Endothelial cell of umbilical vein (primary cell): ENCODE results near the gene YBX3. TPM values are rescaled to one million over a fixed set of nuclear protein-coding genes. Genes with fewer than 3 reads are reported as not detected.
"Not testable (repeated sequence)": the region's sequence is repeated elsewhere in the genome, so short reads cannot be mapped to it uniquely, and the experiment has no call there.

Experiments used
- BruUV-seq: library from RNA; stranded (reverse); fragments of 400-500 nt; replicated peaks from 2 replicates; lab custom pipeline; 2021; lab: Mats Ljungman, UMichigan
- CTCF ChIA-PET: fragments of 300-600, 350-600 bp; sonication (Branson Sonifier 250); formaldehyde crosslinking; loops from one replicate; lab custom pipeline; 2021; ENCODE audit warnings: antibody characterized with exemption, inconsistent platforms; lab: Charles Lee
- POLR2A ChIA-PET: fragments of 300-600, 350-600 bp; sonication (Branson Sonifier 250); formaldehyde crosslinking; loops from one replicate; lab custom pipeline; 2021; ENCODE audit warnings: antibody characterized with exemption, inconsistent platforms; lab: Charles Lee
- DNase-seq: peaks from one replicate; pipeline ENCODE4 v3.0.0-alpha.2; 2011; ENCODE audit warnings: low read depth, low spot score
- FAIRE-seq: peaks from 2 replicates; lab custom pipeline; 2011; peaks lifted over from hg19 to GRCh38; lab: Jason Lieb, UNC
- H2AFZ ChIP-seq: 2 replicates; pipeline ENCODE4 v1.6.0; 2012; ENCODE audit warnings: low read depth, low read length, control low read depth, inconsistent platforms
- H3K27ac ChIP-seq: 2 replicates; pipeline ENCODE4 v1.5.1; 2011; ENCODE audit warnings: low read depth, mild to moderate bottlenecking, control low read depth, low read length, moderate library complexity; ENCODE audit not compliant: insufficient read depth
- H3K27me3 ChIP-seq, 2 experiments: 2 replicates each; pipeline versions ENCODE4 v1.6.0 to v1.6.1; 2011; ENCODE audit warnings: low read length in 2 of 2, mixed read lengths in 1 of 2; ENCODE audit not compliant: control insufficient read depth in 2 of 2, insufficient read depth in 2 of 2
- H3K36me3 ChIP-seq, 2 experiments: 2 replicates in 1 of 2; 3 replicates in 1 of 2; pipeline ENCODE4 v1.5.1; 2011; ENCODE audit warnings: low read length in 2 of 2, mild to moderate bottlenecking in 1 of 2, moderate library complexity in 1 of 2; ENCODE audit not compliant: control insufficient read depth in 2 of 2, insufficient read depth in 2 of 2; ENCODE audit errors: extremely low read depth in 1 of 2
- H3K4me1 ChIP-seq: 3 replicates; pipeline ENCODE4 v1.5.1; 2011; ENCODE audit warnings: mild to moderate bottlenecking, low read length; ENCODE audit not compliant: control insufficient read depth, insufficient read depth; ENCODE audit errors: extremely low read depth
- H3K4me2 ChIP-seq: 2 replicates; pipeline ENCODE4 v1.6.1; 2011; ENCODE audit warnings: low read length, control low read depth, mixed read lengths; ENCODE audit not compliant: insufficient read depth
- H3K4me3 ChIP-seq, 3 experiments: fragments of 200-600 bp in 1 of 3; sonication (generic), shearing (Covaris generic) in 1 of 3; replicated peaks in 1 of 3; 2 replicates each; pipeline ENCODE4 v1.5.1; 2011 to 2016; ENCODE audit warnings: control low read depth in 3 of 3, low read length in 3 of 3, mild to moderate bottlenecking in 2 of 3, inconsistent platforms in 1 of 3, low read depth in 1 of 3, moderate library complexity in 1 of 3; ENCODE audit not compliant: insufficient read depth in 1 of 3
- H3K79me2 ChIP-seq: 2 replicates; pipeline ENCODE4 v1.6.0; 2012; ENCODE audit warnings: low read length, inconsistent platforms; ENCODE audit not compliant: control insufficient read depth, insufficient read depth
- H3K9ac ChIP-seq: replicated peaks from 2 replicates; pipeline ENCODE3; 2011; ENCODE audit warnings: low read length, control low read depth; ENCODE audit not compliant: insufficient read depth; ENCODE audit errors: extremely low read depth
- H3K9me1 ChIP-seq: replicated peaks from 3 replicates; pipeline ENCODE4 v1.6.0; 2011; ENCODE audit warnings: mild to moderate bottlenecking, low read length; ENCODE audit not compliant: control insufficient read depth, insufficient read depth; ENCODE audit errors: extremely low read depth
- H3K9me3 ChIP-seq: replicated peaks from 2 replicates; pipeline ENCODE4 v1.5.1; 2012; ENCODE audit warnings: low read length, inconsistent platforms; ENCODE audit not compliant: control insufficient read depth, insufficient read depth
- H4K20me1 ChIP-seq: replicated peaks from 2 replicates; pipeline ENCODE3; 2011; ENCODE audit warnings: mild to moderate bottlenecking, low read length; ENCODE audit not compliant: control insufficient read depth, insufficient read depth; ENCODE audit errors: extremely low read depth
- FOS ChIP-seq: IDR thresholded peaks from 2 replicates; pipeline ENCODE4 v1.6.1; 2011; ENCODE audit warnings: mild to moderate bottlenecking, low read length, moderate library complexity, borderline replicate concordance; ENCODE audit not compliant: insufficient read depth
- GATA2 ChIP-seq: IDR thresholded peaks from 2 replicates; pipeline ENCODE4 v1.7.0; 2011; ENCODE audit warnings: low read depth, mild to moderate bottlenecking, moderate library complexity, mixed read lengths, low read length; ENCODE audit not compliant: insufficient read length, insufficient read depth
- MYC ChIP-seq: IDR thresholded peaks from one replicate; pipeline ENCODE4 v1.6.1; 2011; ENCODE audit warnings: mild to moderate bottlenecking, low read depth, low read length
- POLR2A ChIP-seq: IDR thresholded peaks from 2 replicates; pipeline ENCODE4 v1.6.1; 2012; ENCODE audit warnings: low read depth, mild to moderate bottlenecking, control low read depth, low read length
- dilution Hi-C: fragments of 300-500 bp; cut with MboI; formaldehyde crosslinking; loops from one replicate; pipeline ENCODE4 v1.15.0; 2019; ENCODE audit warnings: low sequenced_read_pairs; ENCODE audit not compliant: extremely low pct_ligation_motif_present
- intact Hi-C: fragments of 100-400 bp; cut with micrococcal nuclease; formaldehyde crosslinking; loops from one replicate; pipeline ENCODE4 v1.10.0; 2022
- polyA plus RNA-seq, 4 experiments: library from polyadenylated mRNA; depleted of rRNA in 3 of 4; stranded (reverse) in 3 of 4; unstranded in 1 of 4; fragments of >200 nt; gene quantifications; 2 replicates each; pipeline versions ENCODE4 v1.2.1 to v1.2.3, GENCODE V29; 2011 to 2012; ENCODE audit warnings: missing spikeins in 1 of 4
- total RNA-seq: library from RNA; stranded (reverse); gene quantifications from 2 replicates; pipeline ENCODE4 v1.2.3, GENCODE V29; 2021
- TF ChIP-seq, protein P1 (sequence below), 2 donors: IDR thresholded peaks; 1 replicate in 1 of 2; 2 replicates in 1 of 2; pipeline ENCODE4 v1.5.1; 2011; ENCODE audit warnings: low read length in 2 of 2, mild to moderate bottlenecking in 2 of 2, moderate library complexity in 2 of 2, control low read depth in 1 of 2, inconsistent platforms in 1 of 2, low read depth in 1 of 2; ENCODE audit not compliant: insufficient read depth in 1 of 2; ENCODE audit errors: extremely low read depth in 1 of 2

Gene YBX3
- total and polyA plus RNA-seq, 2 donors (not counting 3 experiments of a cell fraction or from before 2014, with no cell fraction given): 137 to 441 TPM

DNA sequence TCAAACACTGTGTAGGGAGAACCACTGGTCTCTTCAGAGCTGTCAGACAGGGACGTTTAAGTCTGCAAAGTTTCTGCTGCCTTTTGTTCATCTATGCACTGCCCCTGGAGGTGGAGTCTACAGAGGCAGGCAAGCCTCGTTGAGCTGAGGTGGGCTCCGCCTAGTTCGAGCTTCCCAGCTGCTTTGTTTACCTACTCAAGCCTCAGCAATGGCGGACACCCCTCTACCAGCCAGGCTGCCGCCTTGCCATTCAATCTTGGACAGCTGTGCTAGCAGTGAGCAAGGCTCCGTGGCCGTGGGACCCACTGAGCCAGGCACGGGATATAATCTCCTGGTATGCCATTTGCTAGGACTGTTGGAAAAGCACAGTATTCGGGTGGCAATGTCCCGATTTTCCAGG, 24.6 kb upstream of the YBX3 start:
- dilution Hi-C loops (no loop called here), intact Hi-C loops (no loop called here)
- Histone ChIP-seq H3K4me1 (peaks cover 4% of the 10 kb centered on the region), H3K4me3 (no peak overlapping the region), H3K4me2 (no peak overlapping the region), H3K27me3 (peaks cover 7 to 9% of the 10 kb centered on the region in 2 experiments), H3K9me1 (no peaks in the 10 kb centered on the region), H3K79me2 (no peaks in the 10 kb centered on the region), H3K9me3 (no peaks in the 10 kb centered on the region), H4K20me1 (no peaks in the 10 kb centered on the region), H3K27ac (no peak overlapping the region), H2AFZ (no peak overlapping the region), H3K36me3 (no peaks in the 10 kb centered on the region), H3K9ac (no peak overlapping the region)
- no peak for FAIRE-seq
- TF ChIP-seq GATA2: no peak
- no peak for TF ChIP-seq MYC
- TF ChIP-seq, protein P1, sequence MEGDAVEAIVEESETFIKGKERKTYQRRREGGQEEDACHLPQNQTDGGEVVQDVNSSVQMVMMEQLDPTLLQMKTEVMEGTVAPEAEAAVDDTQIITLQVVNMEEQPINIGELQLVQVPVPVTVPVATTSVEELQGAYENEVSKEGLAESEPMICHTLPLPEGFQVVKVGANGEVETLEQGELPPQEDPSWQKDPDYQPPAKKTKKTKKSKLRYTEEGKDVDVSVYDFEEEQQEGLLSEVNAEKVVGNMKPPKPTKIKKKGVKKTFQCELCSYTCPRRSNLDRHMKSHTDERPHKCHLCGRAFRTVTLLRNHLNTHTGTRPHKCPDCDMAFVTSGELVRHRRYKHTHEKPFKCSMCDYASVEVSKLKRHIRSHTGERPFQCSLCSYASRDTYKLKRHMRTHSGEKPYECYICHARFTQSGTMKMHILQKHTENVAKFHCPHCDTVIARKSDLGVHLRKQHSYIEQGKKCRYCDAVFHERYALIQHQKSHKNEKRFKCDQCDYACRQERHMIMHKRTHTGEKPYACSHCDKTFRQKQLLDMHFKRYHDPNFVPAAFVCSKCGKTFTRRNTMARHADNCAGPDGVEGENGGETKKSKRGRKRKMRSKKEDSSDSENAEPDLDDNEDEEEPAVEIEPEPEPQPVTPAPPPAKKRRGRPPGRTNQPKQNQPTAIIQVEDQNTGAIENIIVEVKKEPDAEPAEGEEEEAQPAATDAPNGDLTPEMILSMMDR (IDR thresholded peaks at IDR 0.05; ENCODE audit: extremely low read depth in 1 of 2, insufficient read depth in 1 of 2, low read depth in 1 of 2, low read length in 2 of 2): no peak
- TF ChIP-seq POLR2A: no peak
- TF ChIP-seq FOS: no peak
- CTCF ChIA-PET: interaction anchor here (1.0 to 1.7 kb wide), 3 partner anchors 10 to 511 kb away, joined by 3 to 4 read pairs (median 3); no protein-coding TSS in a partner anchor
- no peak for DNase-seq
- POLR2A ChIA-PET: no interaction called here
- no TSS peak for BruUV-seq

DNA sequence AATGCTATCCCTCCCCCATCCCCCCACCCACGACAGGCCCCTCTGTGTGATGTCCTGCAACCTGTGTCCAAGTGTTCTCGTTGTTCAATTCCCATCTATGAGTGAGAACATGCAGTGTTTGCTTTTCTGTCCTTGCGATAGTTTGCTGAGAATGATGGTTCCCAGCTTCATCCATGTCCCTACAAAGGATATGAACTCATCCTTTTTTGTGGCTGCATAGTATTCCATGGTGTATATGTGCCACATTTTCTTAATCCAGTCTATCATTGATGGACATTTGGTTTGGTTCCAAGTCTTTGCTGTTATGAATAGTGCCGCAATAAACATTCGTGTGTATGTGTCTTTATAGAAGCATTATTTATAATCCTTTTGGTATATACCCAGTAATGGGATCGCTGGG, 20.3 kb upstream of the YBX3 start:
- CTCF ChIA-PET, H3K9ac ChIP-seq, H3K27ac ChIP-seq, H3K27me3 ChIP-seq, H3K36me3 ChIP-seq, H3K79me2 ChIP-seq, H3K4me1 ChIP-seq, dilution Hi-C loops, BruUV-seq, H3K4me3 ChIP-seq, DNase-seq, H3K9me1 ChIP-seq, FAIRE-seq, intact Hi-C loops, POLR2A ChIA-PET, H4K20me1 ChIP-seq, H3K9me3 ChIP-seq, H3K4me2 ChIP-seq, H2AFZ ChIP-seq: not testable (repeated sequence)
